ENCODE measurements around the gene REV3L.
"Not testable (repeated sequence)": the region's sequence is repeated elsewhere in the genome, so short reads cannot be mapped to it uniquely, and the experiment has no call there.

REV3L gene

DNA sequence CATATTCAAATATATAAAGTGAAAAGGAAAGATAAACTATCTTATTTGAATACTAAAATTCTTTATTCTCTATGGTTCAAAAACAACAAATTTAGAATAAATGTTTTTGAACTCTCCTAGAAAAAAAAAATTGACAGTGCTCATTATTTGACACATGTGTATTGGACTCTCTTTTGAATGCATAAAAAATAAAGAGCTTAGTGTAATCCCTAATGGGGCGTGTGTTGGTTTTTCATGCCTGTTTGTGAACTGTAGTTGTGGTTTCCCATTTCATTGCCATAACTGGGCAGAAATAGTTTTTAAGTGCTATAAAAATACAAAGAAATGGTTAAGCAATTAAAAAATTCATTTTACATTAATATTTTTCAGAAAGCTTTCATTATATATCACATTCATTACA is 101.3 kb downstream of the REV3L start:
- no peak for DNase-seq (ENCODE audit: extremely low read depth in 1 of 2, low read depth in 1 of 2)

DNA sequence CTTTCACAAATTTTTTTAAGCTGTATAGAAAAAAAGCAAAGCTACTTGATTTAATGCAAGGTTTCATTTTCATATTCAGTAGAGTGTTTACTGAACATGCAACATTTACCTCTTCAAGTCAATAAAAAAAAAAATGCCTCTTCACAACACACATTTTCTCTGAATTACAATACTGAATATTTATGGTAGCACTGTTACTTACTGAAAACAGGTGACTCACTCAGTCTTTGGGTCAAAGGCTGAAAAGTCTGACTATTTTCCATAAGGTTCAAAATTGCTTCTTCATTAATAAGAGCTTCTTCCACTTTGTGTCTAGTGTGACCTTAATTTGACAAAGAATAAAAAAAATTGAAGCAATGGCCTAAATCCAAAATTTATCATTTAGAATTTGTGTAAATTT is 101.9 kb downstream of the REV3L start:
- DNase-seq (ENCODE audit: extremely low read depth in 1 of 2, low read depth in 1 of 2) = no peak

DNA sequence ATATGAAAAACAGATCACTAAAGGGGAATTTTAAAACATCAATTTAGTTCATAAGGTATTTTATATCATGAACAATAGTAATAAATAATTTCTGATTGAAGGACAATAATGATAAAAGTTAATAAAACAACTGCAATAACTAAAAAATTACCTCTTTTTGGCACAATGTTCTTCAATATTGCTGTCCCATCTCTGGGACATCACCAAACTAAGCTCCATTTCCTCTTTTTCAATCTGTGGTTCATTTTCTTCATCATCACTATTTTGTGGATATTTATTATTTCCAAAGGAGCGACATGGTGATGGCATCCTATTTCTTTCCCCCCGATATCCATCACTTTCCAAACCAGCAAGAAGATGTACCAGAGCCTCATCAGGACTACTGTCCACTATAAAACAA is 103.2 kb downstream of the REV3L start:
- DNase-seq (ENCODE audit: extremely low read depth in 1 of 2, low read depth in 1 of 2) = no peak

- DNase-seq (ENCODE audit: extremely low read depth in 1 of 2, low read depth in 1 of 2) = no peak
Observed at GRCh38 chr6:111379302-111379701, 103.7 kb downstream of the REV3L start.

- no peak for DNase-seq (ENCODE audit: extremely low read depth in 1 of 2, low read depth in 1 of 2)
Observed at GRCh38 chr6:111377558-111378120, 105.4 kb downstream of the REV3L start.

- DNase-seq (ENCODE audit: extremely low read depth in 1 of 2, low read depth in 1 of 2) = no peak
Observed at GRCh38 chr6:111367393-111368088, 115.5 kb downstream of the REV3L start.

GRCh38 chr6:111361648-111362047 is 121.4 kb downstream of the REV3L start:
- DNase-seq (ENCODE audit: extremely low read depth in 1 of 2, low read depth in 1 of 2) = no peak

DNA sequence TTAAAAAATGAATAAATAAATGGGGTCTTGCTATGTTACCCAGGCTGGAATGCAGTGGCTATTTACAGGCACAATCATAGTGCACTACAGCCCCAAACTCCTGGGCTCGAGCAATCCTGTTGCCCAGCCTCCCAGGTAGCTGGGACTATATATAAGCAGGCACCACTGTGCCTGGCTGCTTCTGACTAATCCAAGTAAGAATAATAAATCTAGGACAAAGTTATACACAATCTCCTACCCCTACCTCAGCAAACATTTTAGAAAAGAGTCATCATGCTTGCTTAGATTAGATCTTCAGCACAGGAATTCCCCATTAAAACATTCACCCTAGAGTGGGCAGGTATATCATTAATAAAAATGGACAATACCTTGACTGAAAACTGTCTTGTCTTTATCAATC is 124.6 kb downstream of the REV3L start:
- DNase-seq (ENCODE audit: extremely low read depth in 1 of 2, low read depth in 1 of 2) = no peak

DNA sequence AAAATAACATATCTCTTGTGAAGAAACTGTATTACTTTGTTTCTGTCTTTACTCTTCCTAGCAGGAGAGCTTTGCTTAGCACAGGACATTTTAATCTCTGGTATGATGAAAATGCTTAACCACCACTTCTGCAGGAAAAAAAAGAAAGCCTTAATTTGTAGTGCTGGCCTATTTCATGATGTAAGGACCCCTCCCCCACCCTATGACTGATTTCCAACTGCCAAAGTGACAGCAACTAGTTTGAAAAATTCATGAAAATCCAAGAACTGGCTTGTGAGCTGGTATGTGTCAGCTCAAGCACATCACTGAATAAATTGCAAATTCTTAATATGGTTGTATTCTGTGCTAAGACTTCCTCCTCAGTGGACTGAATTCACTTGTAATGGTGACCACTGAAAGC is 125.3 kb downstream of the REV3L start:
- DNase-seq (ENCODE audit: extremely low read depth in 1 of 2, low read depth in 1 of 2) = no peak

GRCh38 chr6:111356551-111356950 is 126.5 kb downstream of the REV3L start:
- DNase-seq (ENCODE audit: extremely low read depth in 1 of 2, low read depth in 1 of 2) = no peak

DNA sequence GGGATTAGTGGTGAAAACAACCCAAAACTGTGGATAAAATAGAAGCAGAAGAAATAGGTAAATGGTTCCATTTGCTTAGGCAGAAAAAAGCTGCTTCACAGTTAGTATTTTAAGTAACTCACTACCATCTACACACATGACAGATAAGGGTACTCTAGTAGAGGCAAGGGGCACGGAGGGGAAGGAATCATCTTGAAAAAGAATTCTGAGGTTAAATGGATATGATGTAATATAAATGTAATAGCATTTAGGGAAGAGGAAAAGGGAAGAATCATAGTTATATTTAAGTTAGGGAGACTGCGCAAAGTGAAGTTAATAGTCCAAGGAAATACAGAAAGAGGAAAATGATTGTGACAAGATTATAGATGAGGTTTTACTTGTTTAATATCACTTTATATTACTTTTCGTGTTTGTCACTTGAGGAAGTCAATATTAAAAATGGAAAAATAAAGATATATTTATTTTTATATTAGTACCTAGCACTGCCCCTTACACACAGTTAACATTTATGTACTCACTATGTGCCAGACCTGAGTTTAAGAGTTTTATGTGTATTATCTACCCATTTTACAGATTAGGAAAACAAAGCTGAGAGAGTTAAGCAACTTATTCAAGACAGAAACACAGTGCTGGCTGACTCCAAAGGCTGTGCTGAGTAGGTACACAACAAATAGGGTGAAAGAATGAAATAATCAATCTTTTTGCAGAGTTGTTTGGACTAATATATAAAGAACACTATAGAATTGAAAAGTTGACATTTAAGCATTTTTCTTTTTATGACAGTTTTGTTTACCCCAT is 128.1 kb downstream of the REV3L start:
- no peak for DNase-seq (ENCODE audit: extremely low read depth in 1 of 2, low read depth in 1 of 2)

DNA sequence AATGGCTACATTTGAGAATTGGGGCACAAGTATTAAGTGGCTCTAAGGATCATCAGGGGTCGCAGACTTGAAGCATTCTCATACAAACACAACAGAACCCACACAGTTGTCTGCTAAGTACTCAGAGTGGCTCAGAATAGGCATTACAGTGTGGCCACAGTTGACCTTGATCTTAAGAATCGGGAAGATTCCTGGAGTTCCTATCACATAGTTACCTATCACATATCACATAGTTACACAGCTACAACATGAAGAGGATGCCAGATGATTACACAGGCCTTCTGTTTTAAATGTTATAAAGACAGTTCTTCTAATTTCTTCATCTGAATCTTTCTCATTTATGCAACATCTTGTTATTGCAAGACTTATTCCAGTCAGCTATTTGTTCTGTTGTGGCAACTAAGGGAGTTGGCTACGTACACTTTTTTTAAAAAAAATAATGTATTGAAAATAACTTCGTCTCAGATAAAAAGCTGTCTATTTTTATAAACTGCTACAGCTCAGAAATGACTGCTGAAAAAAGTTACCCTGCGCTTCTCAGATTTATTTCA is 129.0 kb downstream of the REV3L start:
- DNase-seq (ENCODE audit: extremely low read depth in 1 of 2, low read depth in 1 of 2) = no peak

DNA sequence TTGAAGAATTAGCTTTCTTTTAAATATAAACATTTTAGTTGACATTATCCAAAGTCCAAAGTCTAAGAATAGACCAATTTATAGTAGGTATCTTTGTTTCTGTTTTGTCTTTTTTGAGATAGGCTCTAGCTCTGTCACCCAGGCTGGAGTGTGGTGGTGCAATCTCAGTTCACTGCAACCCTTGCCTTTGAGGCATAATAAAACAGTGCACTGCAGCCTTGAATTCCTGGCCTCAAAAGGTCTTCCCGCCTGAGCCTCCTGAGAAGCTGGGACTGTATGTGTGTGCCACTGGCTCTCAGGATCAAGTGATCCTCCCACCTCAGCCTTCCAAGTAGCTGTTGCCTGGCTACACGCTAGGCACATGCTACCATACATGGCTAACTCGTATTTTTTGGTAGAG is 135.4 kb downstream of the REV3L start:
- no peak for DNase-seq (ENCODE audit: extremely low read depth in 1 of 2, low read depth in 1 of 2)

DNA sequence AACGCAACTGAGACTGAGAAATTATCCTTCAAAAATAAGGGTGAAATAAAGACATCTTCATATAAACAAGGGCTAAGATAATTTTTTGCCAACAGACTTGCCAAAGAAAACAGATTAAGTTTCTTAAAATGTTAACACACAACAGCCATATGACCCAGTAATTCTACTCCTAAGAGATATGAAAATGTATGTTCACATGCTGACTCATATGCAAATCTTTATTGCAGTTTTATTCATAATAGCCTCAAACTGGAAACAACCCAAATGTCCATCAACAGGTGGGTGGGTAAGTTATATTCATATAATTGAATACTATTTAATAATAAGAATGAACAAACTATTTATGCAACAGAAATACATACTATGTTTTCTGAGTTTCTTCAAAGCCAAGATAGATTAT is 140.1 kb downstream of the REV3L start:
- no peak for DNase-seq (ENCODE audit: extremely low read depth in 1 of 2, low read depth in 1 of 2)

- no peak for DNase-seq (ENCODE audit: extremely low read depth in 1 of 2, low read depth in 1 of 2)
Observed at GRCh38 chr6:111339294-111339693, 143.7 kb downstream of the REV3L start.

GRCh38 chr6:111338843-111339242 is 144.2 kb downstream of the REV3L start:
- no peak for DNase-seq (ENCODE audit: extremely low read depth in 1 of 2, low read depth in 1 of 2)

DNA sequence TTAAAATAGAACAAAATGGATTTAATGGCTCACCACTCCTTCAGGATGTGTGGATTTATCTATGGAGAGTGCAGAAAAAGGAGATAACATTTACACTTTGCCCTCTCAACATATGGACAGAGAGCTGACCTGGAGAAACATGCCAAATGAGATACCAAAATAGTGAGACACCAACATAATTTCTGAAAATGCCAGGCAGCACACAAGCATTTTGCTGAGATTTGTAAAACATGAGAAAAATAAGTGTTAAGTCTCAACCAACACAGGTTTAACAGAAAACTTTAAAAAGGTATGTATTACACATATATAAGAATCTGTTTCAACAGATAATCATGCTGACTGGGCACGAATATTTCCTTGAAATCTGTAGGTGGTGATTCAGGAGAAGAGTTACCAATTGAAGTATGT is 145.2 kb downstream of the REV3L start:
- DNase-seq (ENCODE audit: extremely low read depth in 1 of 2, low read depth in 1 of 2) = no peak

- no peak for DNase-seq (ENCODE audit: extremely low read depth in 1 of 2, low read depth in 1 of 2)
Observed at GRCh38 chr6:111329882-111330633, 153.0 kb downstream of the REV3L start.

DNA sequence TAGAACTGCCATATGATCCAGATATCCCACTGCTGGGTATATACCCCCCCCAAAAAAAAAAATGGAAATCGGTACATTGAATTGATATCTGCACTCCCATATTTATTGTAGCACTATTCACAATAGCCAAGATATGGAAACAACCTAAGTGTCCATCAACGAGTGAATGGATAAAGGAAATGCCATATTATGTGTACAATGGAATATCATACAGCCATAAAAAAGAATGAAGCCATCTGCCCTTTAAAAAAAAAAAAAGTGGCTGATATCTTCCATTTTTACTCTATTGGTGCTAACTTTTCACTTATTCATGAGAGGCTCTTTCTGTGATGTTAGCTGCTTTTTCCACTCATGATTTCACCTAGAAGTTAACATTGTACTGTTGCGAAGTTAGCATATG is 156.5 kb downstream of the REV3L start:
- no peak for DNase-seq (ENCODE audit: extremely low read depth in 1 of 2, low read depth in 1 of 2)

- DNase-seq (ENCODE audit: extremely low read depth in 1 of 2, low read depth in 1 of 2) = no peak
Observed at GRCh38 chr6:111322145-111322544, 160.9 kb downstream of the REV3L start.

DNA sequence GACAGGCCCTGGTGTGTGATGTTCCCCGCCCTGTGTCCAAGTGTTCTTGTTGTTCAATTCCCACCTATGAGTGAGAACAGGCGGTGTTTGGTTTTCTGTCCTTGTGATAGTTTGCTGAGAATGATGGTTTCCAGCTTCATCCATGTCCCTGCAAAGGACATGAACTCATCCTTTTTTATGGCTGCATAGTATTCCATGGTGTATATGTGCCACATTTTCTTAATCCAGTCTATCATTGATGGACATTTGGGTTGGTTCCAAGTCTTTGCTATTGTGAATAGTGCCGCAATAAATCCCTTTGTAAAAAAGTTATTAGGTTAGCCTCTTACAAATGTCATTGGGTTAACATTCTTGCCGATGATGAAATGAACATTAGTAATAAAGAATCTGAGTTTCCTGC is 175.1 kb downstream of the REV3L start:
- not testable (repeated sequence) for DNase-seq (ENCODE audit: extremely low read depth in 1 of 2, low read depth in 1 of 2)
